OCI-LY7 (cell line): ENCODE results near the gene CARMIL1.

Experiments
- EZH2phosphoT487 ChIP-seq: fragments of 200-600 bp; sonication (generic); IDR thresholded peaks from 2 replicates; pipeline ENCODE4 v1.6.1; 2018; ENCODE audit warnings: low read depth, borderline replicate concordance, mild to moderate bottlenecking, mixed run types, antibody characterized with exemption, low read length, moderate library complexity, mixed read lengths
- TF ChIP-seq, protein P1 (sequence below): fragments of 200-600 bp; sonication (generic); conservative IDR thresholded peaks from 2 replicates; pipeline ENCODE4 v1.5.1; 2014; ENCODE audit warnings: mild to moderate bottlenecking, antibody characterized with exemption, low read length, moderate library complexity, mixed read lengths

GRCh38 chr6:25297823-25298522 lies 18.8 kb downstream of the CARMIL1 start:
- TF ChIP-seq, protein P1, sequence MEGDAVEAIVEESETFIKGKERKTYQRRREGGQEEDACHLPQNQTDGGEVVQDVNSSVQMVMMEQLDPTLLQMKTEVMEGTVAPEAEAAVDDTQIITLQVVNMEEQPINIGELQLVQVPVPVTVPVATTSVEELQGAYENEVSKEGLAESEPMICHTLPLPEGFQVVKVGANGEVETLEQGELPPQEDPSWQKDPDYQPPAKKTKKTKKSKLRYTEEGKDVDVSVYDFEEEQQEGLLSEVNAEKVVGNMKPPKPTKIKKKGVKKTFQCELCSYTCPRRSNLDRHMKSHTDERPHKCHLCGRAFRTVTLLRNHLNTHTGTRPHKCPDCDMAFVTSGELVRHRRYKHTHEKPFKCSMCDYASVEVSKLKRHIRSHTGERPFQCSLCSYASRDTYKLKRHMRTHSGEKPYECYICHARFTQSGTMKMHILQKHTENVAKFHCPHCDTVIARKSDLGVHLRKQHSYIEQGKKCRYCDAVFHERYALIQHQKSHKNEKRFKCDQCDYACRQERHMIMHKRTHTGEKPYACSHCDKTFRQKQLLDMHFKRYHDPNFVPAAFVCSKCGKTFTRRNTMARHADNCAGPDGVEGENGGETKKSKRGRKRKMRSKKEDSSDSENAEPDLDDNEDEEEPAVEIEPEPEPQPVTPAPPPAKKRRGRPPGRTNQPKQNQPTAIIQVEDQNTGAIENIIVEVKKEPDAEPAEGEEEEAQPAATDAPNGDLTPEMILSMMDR, result no peak
- no peak for TF ChIP-seq EZH2phosphoT487
